MM.1S (cell line): ENCODE data around the gene AOC3.
"Not testable (repeated sequence)": the region's sequence is repeated elsewhere in the genome, so short reads cannot be mapped to it uniquely, and the experiment has no call there.

ENCODE experiments used
- DNase-seq: peaks from one replicate; pipeline ENCODE4 v3.0.0-alpha.2; 2015
- H2AFZ ChIP-seq: fragments of 300-600 bp; sonication (generic); 2 replicates; pipeline ENCODE4 v1.6.0; 2016; ENCODE audit warnings: antibody characterized with exemption, low read length
- H3F3A ChIP-seq: fragments of 300-600 bp; sonication (generic); 2 replicates; pipeline ENCODE4 v1.6.1; 2016; ENCODE audit warnings: mild to moderate bottlenecking, antibody characterized with exemption, low read length, moderate library complexity, mixed read lengths; ENCODE audit not compliant: insufficient read depth
- H3K27ac ChIP-seq: fragments of 300-600 bp; sonication (generic); 2 replicates; pipeline ENCODE4 v1.5.1; 2016; ENCODE audit warnings: mild to moderate bottlenecking, low read length
- H3K27me3 ChIP-seq: fragments of 300-600 bp; sonication (generic); replicated peaks from 2 replicates; pipeline ENCODE4 v1.6.0; 2016; ENCODE audit warnings: low read length; ENCODE audit not compliant: insufficient read depth
- H3K36me3 ChIP-seq: fragments of 300-600 bp; sonication (generic); replicated peaks from 2 replicates; pipeline ENCODE4 v1.6.1; 2016; ENCODE audit warnings: mild to moderate bottlenecking, low read length, mixed read lengths; ENCODE audit not compliant: insufficient read depth
- H3K4me1 ChIP-seq: fragments of 300-600 bp; sonication (generic); 2 replicates; pipeline ENCODE4 v1.6.1; 2016; ENCODE audit warnings: low read length, mixed read lengths
- H3K4me2 ChIP-seq: fragments of 300-600 bp; sonication (generic); 2 replicates; pipeline ENCODE4 v1.6.0; 2016; ENCODE audit warnings: low read depth, low read length
- H3K4me3 ChIP-seq: fragments of 300-600 bp; sonication (generic); 2 replicates; pipeline ENCODE4 v1.5.1; 2016; ENCODE audit warnings: low read length, mixed read lengths
- H3K79me2 ChIP-seq: fragments of 300-600 bp; sonication (generic); 2 replicates; pipeline ENCODE4 v1.6.1; 2016; ENCODE audit warnings: mixed run types, low read length, mixed read lengths
- H3K9ac ChIP-seq: fragments of 300-600 bp; sonication (generic); 2 replicates; pipeline ENCODE4 v1.6.1; 2016; ENCODE audit warnings: low read length, mixed read lengths
- H3K9me2 ChIP-seq: fragments of 300-600 bp; sonication (generic); replicated peaks from 2 replicates; pipeline ENCODE4 v1.6.1; 2016; ENCODE audit warnings: mild to moderate bottlenecking, low read length, mixed read lengths; ENCODE audit not compliant: insufficient read depth
- H3K9me3 ChIP-seq: fragments of 300-600 bp; sonication (generic); replicated peaks from 2 replicates; pipeline ENCODE4 v1.6.1; 2016; ENCODE audit warnings: mild to moderate bottlenecking, low read length, mixed read lengths; ENCODE audit not compliant: insufficient read depth
- H4K20me1 ChIP-seq: fragments of 300-600 bp; sonication (generic); 2 replicates; pipeline ENCODE4 v1.6.1; 2016; ENCODE audit warnings: mild to moderate bottlenecking, low read length, moderate library complexity, mixed read lengths; ENCODE audit not compliant: insufficient read depth
- EZH2 ChIP-seq: fragments of 300-600 bp; sonication (generic); optimal IDR thresholded peaks from 2 replicates; pipeline ENCODE3; 2017; ENCODE audit warnings: low read depth, mild to moderate bottlenecking, antibody characterized with exemption, low read length, mixed read lengths
- EZH2phosphoT487 ChIP-seq: fragments of 300-600 bp; sonication (generic); IDR thresholded peaks from 2 replicates; pipeline ENCODE4 v1.6.1; 2018; ENCODE audit warnings: antibody characterized with exemption, low read length
- TF ChIP-seq, protein P1 (sequence below): fragments of 300-600 bp; sonication (generic); IDR thresholded peaks from 2 replicates; pipeline ENCODE4 v1.5.1; 2016; ENCODE audit warnings: antibody characterized with exemption, low read length, mixed read lengths

The AOC3 gene

DNA sequence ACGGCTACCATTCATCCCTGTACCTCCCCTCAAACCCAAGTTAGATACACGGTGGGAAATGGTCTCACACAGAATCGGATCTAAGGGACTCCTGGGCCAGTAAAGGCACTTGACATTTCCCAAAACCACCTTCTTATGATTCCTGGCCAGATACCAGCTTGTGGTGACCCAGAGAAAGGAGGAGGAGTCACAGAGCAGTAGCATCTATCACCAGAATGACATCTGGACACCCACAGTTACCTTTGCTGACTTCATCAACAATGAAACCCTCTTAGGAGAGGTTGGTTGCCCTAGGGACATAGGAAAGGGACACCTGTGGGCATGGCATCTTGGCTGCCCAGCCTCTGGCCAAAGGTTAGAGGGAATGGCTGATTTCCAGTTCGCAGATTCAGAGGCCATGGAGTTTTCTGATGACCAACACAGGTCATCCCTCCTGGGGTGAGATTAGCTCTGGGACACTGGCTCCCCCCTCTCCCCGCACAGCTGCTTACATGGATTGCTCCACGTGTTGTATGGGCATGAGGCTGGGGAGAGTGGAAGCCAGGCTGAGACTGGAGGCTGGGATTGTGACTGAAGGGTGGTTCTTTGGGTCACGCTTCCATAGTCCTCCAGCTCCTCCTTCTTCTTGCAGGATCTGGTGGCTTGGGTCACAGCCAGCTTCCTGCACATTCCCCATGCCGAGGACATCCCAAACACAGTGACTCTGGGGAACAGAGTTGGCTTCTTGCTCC, 1.4 kb upstream of the AOC3 start:
- DNase-seq: peak; percentile 28
- TF ChIP-seq, protein P1, sequence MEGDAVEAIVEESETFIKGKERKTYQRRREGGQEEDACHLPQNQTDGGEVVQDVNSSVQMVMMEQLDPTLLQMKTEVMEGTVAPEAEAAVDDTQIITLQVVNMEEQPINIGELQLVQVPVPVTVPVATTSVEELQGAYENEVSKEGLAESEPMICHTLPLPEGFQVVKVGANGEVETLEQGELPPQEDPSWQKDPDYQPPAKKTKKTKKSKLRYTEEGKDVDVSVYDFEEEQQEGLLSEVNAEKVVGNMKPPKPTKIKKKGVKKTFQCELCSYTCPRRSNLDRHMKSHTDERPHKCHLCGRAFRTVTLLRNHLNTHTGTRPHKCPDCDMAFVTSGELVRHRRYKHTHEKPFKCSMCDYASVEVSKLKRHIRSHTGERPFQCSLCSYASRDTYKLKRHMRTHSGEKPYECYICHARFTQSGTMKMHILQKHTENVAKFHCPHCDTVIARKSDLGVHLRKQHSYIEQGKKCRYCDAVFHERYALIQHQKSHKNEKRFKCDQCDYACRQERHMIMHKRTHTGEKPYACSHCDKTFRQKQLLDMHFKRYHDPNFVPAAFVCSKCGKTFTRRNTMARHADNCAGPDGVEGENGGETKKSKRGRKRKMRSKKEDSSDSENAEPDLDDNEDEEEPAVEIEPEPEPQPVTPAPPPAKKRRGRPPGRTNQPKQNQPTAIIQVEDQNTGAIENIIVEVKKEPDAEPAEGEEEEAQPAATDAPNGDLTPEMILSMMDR: no peak
- TF ChIP-seq EZH2phosphoT487: no peak
- TF ChIP-seq EZH2: no peak

DNA sequence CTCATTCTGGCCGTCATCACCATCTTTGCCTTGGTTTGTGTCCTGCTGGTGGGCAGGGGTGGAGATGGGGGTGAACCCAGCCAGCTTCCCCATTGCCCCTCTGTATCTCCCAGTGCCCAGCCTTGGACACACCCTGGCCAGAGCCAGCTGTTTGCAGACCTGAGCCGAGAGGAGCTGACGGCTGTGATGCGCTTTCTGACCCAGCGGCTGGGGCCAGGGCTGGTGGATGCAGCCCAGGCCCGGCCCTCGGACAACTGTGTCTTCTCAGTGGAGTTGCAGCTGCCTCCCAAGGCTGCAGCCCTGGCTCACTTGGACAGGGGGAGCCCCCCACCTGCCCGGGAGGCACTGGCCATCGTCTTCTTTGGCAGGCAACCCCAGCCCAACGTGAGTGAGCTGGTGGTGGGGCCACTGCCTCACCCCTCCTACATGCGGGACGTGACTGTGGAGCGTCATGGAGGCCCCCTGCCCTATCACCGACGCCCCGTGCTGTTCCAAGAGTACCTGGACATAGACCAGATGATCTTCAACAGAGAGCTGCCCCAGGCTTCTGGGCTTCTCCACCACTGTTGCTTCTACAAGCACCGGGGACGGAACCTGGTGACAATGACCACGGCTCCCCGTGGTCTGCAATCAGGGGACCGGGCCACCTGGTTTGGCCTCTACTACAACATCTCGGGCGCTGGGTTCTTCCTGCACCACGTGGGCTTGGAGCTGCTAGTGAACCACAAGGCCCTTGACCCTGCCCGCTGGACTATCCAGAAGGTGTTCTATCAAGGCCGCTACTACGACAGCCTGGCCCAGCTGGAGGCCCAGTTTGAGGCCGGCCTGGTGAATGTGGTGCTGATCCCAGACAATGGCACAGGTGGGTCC, 607 bp downstream of the AOC3 start:
- not testable (repeated sequence) for H3K4me2 ChIP-seq, H3K4me3 ChIP-seq, H3K36me3 ChIP-seq, H3K9me2 ChIP-seq, DNase-seq, H2AFZ ChIP-seq, H3K27me3 ChIP-seq, H3K79me2 ChIP-seq, H4K20me1 ChIP-seq, H3K27ac ChIP-seq, H3K9me3 ChIP-seq, H3K9ac ChIP-seq
- Histone ChIP-seq H3F3A (peaks cover 24% of the 10 kb centered on the region), H3K4me1 (peaks cover 33% of the 10 kb centered on the region)

More for the DNA sequence above, 1.4 kb upstream of the AOC3 start:
- Histone ChIP-seq H3K36me3 (0 out of 2 replicates have a peak, but pooled peaks cover 8% of the 10 kb centered on the region), H2AFZ (no peak overlapping the region), H3K9me2 (no peaks in the 10 kb centered on the region), H3K4me3 (no peak overlapping the region), H3K9ac (no peak overlapping the region), H3K4me2 (no peak overlapping the region), H3K9me3 (no peaks in the 10 kb centered on the region), H3F3A (peaks cover 25% of the 10 kb centered on the region), H3K27me3 (no peaks in the 10 kb centered on the region), H3K79me2 (no peaks in the 10 kb centered on the region), H3K27ac (no peak overlapping the region), H4K20me1 (no peaks in the 10 kb centered on the region), H3K4me1 (peaks cover 33% of the 10 kb centered on the region)

DNA sequence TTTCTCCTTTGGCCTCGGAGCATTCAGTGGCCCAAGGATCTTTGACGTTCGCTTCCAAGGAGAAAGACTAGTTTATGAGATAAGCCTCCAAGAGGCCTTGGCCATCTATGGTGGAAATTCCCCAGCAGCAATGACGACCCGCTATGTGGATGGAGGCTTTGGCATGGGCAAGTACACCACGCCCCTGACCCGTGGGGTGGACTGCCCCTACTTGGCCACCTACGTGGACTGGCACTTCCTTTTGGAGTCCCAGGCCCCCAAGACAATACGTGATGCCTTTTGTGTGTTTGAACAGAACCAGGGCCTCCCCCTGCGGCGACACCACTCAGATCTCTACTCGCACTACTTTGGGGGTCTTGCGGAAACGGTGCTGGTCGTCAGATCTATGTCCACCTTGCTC, 1.4 kb downstream of the AOC3 start:
- H3K36me3 ChIP-seq: no peaks in the 10 kb centered on the region
- H2AFZ ChIP-seq: no peak overlapping the region
- DNase-seq: no peak
- no peaks in the 10 kb centered on the region for H3K9me3 ChIP-seq
- H3K79me2 ChIP-seq: no peaks in the 10 kb centered on the region
- TF ChIP-seq EZH2: no peak
- H3F3A ChIP-seq: peaks cover 22% of the 10 kb centered on the region
- peak overlapping the region; percentile 62; the same call in 1 of the 2 replicates for H3K4me2 ChIP-seq
- peak overlapping the region; percentile 97 for H3K27ac ChIP-seq
- H4K20me1 ChIP-seq: no peaks in the 10 kb centered on the region
- H3K27me3 ChIP-seq: no peaks in the 10 kb centered on the region
- no peak overlapping the region for H3K4me3 ChIP-seq
- no peak overlapping the region for H3K9ac ChIP-seq
- peaks cover 33% of the 10 kb centered on the region for H3K4me1 ChIP-seq
- no peaks in the 10 kb centered on the region for H3K9me2 ChIP-seq

DNA sequence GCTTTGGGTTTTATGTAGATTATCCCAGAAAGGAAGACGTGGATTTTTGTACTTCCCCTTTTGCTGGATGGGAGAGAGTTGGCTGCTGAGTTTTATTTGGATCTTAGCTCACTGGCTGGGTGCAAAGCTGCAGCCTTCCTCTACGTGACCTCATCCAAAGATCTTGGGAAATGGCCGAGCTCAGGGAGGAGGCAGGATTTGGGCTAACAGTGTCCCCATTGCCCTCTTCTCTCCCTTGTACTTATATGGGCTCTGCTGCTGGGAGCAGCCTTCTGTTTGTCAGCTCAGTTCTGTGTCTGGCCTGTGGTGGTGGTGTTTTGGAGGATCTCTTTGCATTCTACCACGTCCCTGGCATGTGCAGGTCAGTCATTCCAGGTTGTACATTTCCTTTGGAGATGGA, 2.0 kb downstream of the AOC3 start:
- peaks cover 20% of the 10 kb centered on the region for H3F3A ChIP-seq
- peak overlapping the region; percentile 26; the same call in 1 of the 2 replicates for H3K4me3 ChIP-seq
- H3K79me2 ChIP-seq: no peaks in the 10 kb centered on the region
- H3K27me3 ChIP-seq: no peaks in the 10 kb centered on the region
- no peaks in the 10 kb centered on the region for H3K9me3 ChIP-seq
- no peaks in the 10 kb centered on the region for H3K36me3 ChIP-seq
- peaks cover 33% of the 10 kb centered on the region for H3K4me1 ChIP-seq
- peak overlapping the region; percentile 97 for H3K27ac ChIP-seq
- no peaks in the 10 kb centered on the region for H3K9me2 ChIP-seq
- H3K9ac ChIP-seq: peak overlapping the region; percentile 52
- H3K4me2 ChIP-seq: peak overlapping the region; percentile 62
- peak overlapping the region; percentile 52 for H2AFZ ChIP-seq
- TF ChIP-seq EZH2: no peak
- TF ChIP-seq, protein P1: peak; percentile 3; the same call in 1 of the 2 replicates
- no peak for TF ChIP-seq EZH2phosphoT487
- H4K20me1 ChIP-seq: no peaks in the 10 kb centered on the region
- DNase-seq: no peak
